Measurements from ENCODE around the gene FRMD3. TPM values are rescaled to one million over a fixed set of nuclear protein-coding genes. Genes with fewer than 3 reads are reported as not detected.

FRMD3 gene
- total RNA-seq, 1 donor from 2014 or later, result 8.0 TPM

- no peaks in the 10 kb centered on the region for H3K9me3 Mint-ChIP-seq
- DNase-seq (ENCODE audit: extremely low spot score, unreplicated experiment), result no peak
- no peak overlapping the region for H3K4me3 Mint-ChIP-seq
- peaks cover 4% of the 10 kb centered on the region for H3K36me3 Mint-ChIP-seq
- H3K4me1 Mint-ChIP-seq (ENCODE audit: unreplicated experiment), result no peaks in the 10 kb centered on the region
- no peak for TF ChIP-seq CTCF (conservative IDR thresholded peaks at IDR 0.05)
- no peak overlapping the region for H3K27ac Mint-ChIP-seq
- H3K27me3 Mint-ChIP-seq, result peaks cover 3% of the 10 kb centered on the region
These were observed 195.5 kb downstream of the FRMD3 start for GRCh38 chr9:83342731-83343130.

DNA sequence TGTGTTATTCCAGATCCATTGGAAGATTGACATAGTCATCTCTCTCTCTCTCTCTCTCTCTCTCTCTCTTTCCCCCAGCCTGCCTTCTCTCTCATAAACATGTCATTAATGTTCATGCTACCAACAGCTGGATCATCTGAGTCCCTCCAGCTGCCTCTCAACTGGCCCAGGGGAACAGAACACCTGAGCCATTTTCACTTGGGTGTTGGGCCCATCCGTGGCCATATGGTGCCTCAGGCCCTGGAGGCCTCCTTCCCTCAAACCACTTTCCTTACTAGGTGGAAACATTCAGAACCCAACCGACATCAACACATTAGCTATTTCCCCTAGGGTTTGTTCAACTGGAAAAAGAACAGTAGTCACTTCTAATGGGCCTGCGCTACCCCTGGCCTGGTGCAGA, 196.2 kb downstream of the FRMD3 start:
- no peak for TF ChIP-seq CTCF (conservative IDR thresholded peaks at IDR 0.05)
- no peak for DNase-seq (ENCODE audit: extremely low spot score, unreplicated experiment)
- Mint-ChIP-seq H3K27me3 (peaks cover 3% of the 10 kb centered on the region), H3K4me1 (ENCODE audit: unreplicated experiment) (no peaks in the 10 kb centered on the region), H3K9me3 (no peaks in the 10 kb centered on the region), H3K4me3 (no peak overlapping the region), H3K27ac (no peak overlapping the region), H3K36me3 (peaks cover 4% of the 10 kb centered on the region)

DNA sequence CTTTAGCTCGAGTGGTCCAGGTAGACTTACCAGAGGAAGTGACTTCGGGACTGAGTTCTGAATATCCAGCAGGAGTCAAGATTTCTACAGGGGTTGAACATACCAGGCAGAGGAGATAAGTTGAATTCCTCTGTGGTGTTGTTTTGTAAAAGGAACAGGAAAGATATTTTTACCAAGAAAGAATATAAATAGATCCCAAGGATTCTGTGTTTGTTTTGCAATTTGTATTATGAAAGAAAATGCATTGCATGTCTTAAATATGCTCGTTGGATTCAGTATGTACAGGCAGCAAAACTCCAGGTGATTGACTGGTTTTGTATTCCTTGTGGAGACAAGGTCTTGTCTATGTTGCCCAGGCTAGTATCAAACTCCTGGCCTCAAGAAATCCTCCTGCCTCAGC, 197.8 kb downstream of the FRMD3 start:
- Mint-ChIP-seq H3K36me3 (peaks cover 4% of the 10 kb centered on the region), H3K27me3 (peaks cover 3% of the 10 kb centered on the region), H3K4me1 (ENCODE audit: unreplicated experiment) (no peaks in the 10 kb centered on the region), H3K4me3 (no peak overlapping the region), H3K27ac (no peak overlapping the region), H3K9me3 (no peaks in the 10 kb centered on the region)
- no peak for TF ChIP-seq CTCF (conservative IDR thresholded peaks at IDR 0.05)
- no peak for DNase-seq (ENCODE audit: extremely low spot score, unreplicated experiment)

DNA sequence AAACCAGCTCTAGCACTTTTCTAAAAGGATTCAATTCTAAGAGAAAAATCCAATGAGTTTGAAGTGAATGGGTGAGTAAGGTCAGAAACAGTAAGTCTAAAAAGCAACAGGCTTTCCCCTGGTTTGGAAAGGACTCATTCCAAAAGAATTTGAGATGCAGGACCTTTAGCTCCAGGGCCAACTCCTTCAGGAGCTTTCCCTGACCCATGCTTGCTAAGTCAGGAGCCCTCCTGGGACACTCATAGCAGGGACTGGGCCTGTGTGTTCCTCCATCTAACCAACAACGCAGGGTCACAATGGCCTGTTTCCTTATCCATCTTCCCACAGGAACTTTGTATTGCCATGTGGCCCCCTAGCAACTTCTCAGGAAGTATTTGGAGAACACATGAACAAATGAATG, 198.8 kb downstream of the FRMD3 start:
- H3K4me1 Mint-ChIP-seq (ENCODE audit: unreplicated experiment), result peaks cover 1% of the 10 kb centered on the region
- no peak for DNase-seq (ENCODE audit: extremely low spot score, unreplicated experiment)
- H3K4me3 Mint-ChIP-seq, result no peak overlapping the region
- no peak overlapping the region for H3K27ac Mint-ChIP-seq
- H3K27me3 Mint-ChIP-seq, result peaks cover 4% of the 10 kb centered on the region
- no peak for TF ChIP-seq CTCF (conservative IDR thresholded peaks at IDR 0.05)
- H3K9me3 Mint-ChIP-seq, result no peaks in the 10 kb centered on the region
- H3K36me3 Mint-ChIP-seq, result peaks cover 4% of the 10 kb centered on the region

DNA sequence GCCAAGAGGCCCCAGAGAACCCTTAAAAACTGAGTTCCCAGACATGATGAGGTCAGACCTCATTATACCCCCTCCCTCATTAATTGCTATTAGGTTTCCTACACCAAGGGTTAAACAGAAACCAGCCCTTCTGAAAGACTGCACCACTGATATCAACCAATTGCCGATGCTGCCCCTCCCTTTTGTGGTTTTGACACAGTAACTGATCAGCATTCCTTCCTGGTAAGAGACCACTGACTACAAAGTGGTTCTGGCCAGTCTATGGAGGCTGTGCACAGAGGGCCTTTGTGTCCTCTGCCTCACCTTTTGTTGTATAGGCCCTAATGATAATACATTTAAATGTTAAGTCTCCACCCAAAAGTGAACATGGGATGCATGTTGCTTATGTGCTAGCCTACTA, 201.5 kb downstream of the FRMD3 start:
- H3K27ac Mint-ChIP-seq, result no peak overlapping the region
- H3K4me1 Mint-ChIP-seq (ENCODE audit: unreplicated experiment), result peaks cover 6% of the 10 kb centered on the region
- no peak overlapping the region for H3K4me3 Mint-ChIP-seq
- H3K27me3 Mint-ChIP-seq, result peaks cover 6% of the 10 kb centered on the region
- H3K9me3 Mint-ChIP-seq, result no peaks in the 10 kb centered on the region
- DNase-seq (ENCODE audit: extremely low spot score, unreplicated experiment), result no peak
- TF ChIP-seq CTCF (conservative IDR thresholded peaks at IDR 0.05), result no peak
- H3K36me3 Mint-ChIP-seq, result no peaks in the 10 kb centered on the region

DNA sequence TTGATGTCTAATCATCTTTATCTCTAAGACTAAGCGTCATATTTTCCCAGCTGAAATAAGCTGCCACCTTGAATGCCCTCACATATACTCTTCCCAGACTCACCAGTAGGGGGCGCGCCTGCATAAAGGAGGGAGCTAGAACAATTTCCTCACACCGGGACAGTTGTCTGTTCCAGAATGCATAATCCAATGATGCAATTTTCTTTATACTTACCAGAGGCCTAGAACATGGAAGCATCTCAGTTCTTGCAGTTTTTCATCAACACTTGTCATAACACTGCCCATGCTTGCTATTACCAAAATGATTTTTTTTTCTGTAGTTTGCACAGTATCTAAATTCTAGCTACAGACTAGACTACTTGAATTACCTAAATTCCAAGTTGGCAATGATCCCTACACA, 203.9 kb downstream of the FRMD3 start:
- H3K4me3 Mint-ChIP-seq, result no peak overlapping the region
- DNase-seq (ENCODE audit: extremely low spot score, unreplicated experiment), result peak; percentile 80
- no peaks in the 10 kb centered on the region for H3K9me3 Mint-ChIP-seq
- peaks cover 6% of the 10 kb centered on the region for H3K4me1 Mint-ChIP-seq (ENCODE audit: unreplicated experiment)
- TF ChIP-seq CTCF (conservative IDR thresholded peaks at IDR 0.05), result peak; percentile 93
- no peak overlapping the region for H3K27ac Mint-ChIP-seq
- no peaks in the 10 kb centered on the region for H3K36me3 Mint-ChIP-seq
- peaks cover 6% of the 10 kb centered on the region for H3K27me3 Mint-ChIP-seq
